Right lobe of liver (tissue), 4 donors: Measurements from ENCODE around the gene SCML1.

Experiments used
- CTCF ChIP-seq, 4 donors: fragments of 200-600 bp in 3 of 4; fragments of 450-650 bp in 1 of 4; IDR thresholded peaks; one replicate each; pipeline versions ENCODE4 v1.5.1 to v1.8.0; 2016 to 2022; ENCODE audit warnings: antibody characterized with exemption in 4 of 4, mild to moderate bottlenecking in 2 of 4
- POLR2A ChIP-seq: fragments of 450-650 bp; IDR thresholded peaks from one replicate; pipeline ENCODE4 v1.6.1; 2017; ENCODE audit warnings: antibody characterized with exemption, mild to moderate bottlenecking
- donor health status: DM: no; HTN: no; CAD: no.
- donor health status: DM: no; HTN: no; CAD: no.
- donor health status: DM: no; HTN: yes; CAD: no.

- TF ChIP-seq CTCF (IDR thresholded peaks at IDR 0.05) (no peak), POLR2A (no peak)
These were observed 65.5 kb downstream of the SCML1 start for GRCh38 chrX:17802756-17803155.
